HL-60 (cell line): ENCODE results near the gene PTDSS2.

ENCODE experiments used
- DNase-seq, 2 experiments: peaks; one replicate each; pipeline ENCODE4 v3.0.0-alpha.2; 2010 to 2020; ENCODE audit warnings: low read depth in 1 of 2, low spot score in 1 of 2
- H3K27ac ChIP-seq: fragments of 250-450 bp; sonication (Bioruptor Pico); replicated peaks from 2 replicates; pipeline ENCODE4 v1.5.1; 2020; ENCODE audit warnings: mild to moderate bottlenecking, moderate library complexity
- H3K27me3 ChIP-seq: fragments of 250-450 bp; sonication (Bioruptor Pico); 2 replicates; pipeline ENCODE4 v1.5.1; 2021; ENCODE audit warnings: mild to moderate bottlenecking, moderate library complexity; ENCODE audit not compliant: insufficient read depth, poor library complexity, severe bottlenecking
- H3K4me3 ChIP-seq: replicated peaks from 2 replicates; pipeline ENCODE4 v1.5.1; 2011; ENCODE audit warnings: mild to moderate bottlenecking, control low read depth, low read length; ENCODE audit not compliant: insufficient read depth
- GABPA ChIP-seq: IDR thresholded peaks from 2 replicates; pipeline ENCODE4 v1.6.1; 2012; ENCODE audit warnings: low read depth
- POLR2AphosphoS5 ChIP-seq: IDR thresholded peaks from 2 replicates; pipeline ENCODE4 v1.6.1; 2012; ENCODE audit warnings: low read depth
- SPI1 ChIP-seq: IDR thresholded peaks from 2 replicates; pipeline ENCODE4 v1.6.1; 2012; ENCODE audit warnings: low read depth, mild to moderate bottlenecking, borderline replicate concordance
- TF ChIP-seq, protein P1 (sequence below): IDR thresholded peaks from one replicate; pipeline ENCODE4 v1.5.1; 2011; ENCODE audit warnings: low read length, control low read depth, inconsistent platforms; ENCODE audit not compliant: insufficient read depth
- TF ChIP-seq, protein P2 (sequence below): IDR thresholded peaks from 2 replicates; pipeline ENCODE4 v1.6.1; 2012; ENCODE audit warnings: low read depth; ENCODE audit not compliant: insufficient replicate concordance

Gene PTDSS2

GRCh38 chr11:495537-495931 lies 45.5 kb downstream of the PTDSS2 start:
- TF ChIP-seq SPI1 (no peak), GABPA (no peak), POLR2AphosphoS5 (no peak)
- TF ChIP-seq, protein P1, sequence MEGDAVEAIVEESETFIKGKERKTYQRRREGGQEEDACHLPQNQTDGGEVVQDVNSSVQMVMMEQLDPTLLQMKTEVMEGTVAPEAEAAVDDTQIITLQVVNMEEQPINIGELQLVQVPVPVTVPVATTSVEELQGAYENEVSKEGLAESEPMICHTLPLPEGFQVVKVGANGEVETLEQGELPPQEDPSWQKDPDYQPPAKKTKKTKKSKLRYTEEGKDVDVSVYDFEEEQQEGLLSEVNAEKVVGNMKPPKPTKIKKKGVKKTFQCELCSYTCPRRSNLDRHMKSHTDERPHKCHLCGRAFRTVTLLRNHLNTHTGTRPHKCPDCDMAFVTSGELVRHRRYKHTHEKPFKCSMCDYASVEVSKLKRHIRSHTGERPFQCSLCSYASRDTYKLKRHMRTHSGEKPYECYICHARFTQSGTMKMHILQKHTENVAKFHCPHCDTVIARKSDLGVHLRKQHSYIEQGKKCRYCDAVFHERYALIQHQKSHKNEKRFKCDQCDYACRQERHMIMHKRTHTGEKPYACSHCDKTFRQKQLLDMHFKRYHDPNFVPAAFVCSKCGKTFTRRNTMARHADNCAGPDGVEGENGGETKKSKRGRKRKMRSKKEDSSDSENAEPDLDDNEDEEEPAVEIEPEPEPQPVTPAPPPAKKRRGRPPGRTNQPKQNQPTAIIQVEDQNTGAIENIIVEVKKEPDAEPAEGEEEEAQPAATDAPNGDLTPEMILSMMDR: no peak
- TF ChIP-seq, protein P2, sequence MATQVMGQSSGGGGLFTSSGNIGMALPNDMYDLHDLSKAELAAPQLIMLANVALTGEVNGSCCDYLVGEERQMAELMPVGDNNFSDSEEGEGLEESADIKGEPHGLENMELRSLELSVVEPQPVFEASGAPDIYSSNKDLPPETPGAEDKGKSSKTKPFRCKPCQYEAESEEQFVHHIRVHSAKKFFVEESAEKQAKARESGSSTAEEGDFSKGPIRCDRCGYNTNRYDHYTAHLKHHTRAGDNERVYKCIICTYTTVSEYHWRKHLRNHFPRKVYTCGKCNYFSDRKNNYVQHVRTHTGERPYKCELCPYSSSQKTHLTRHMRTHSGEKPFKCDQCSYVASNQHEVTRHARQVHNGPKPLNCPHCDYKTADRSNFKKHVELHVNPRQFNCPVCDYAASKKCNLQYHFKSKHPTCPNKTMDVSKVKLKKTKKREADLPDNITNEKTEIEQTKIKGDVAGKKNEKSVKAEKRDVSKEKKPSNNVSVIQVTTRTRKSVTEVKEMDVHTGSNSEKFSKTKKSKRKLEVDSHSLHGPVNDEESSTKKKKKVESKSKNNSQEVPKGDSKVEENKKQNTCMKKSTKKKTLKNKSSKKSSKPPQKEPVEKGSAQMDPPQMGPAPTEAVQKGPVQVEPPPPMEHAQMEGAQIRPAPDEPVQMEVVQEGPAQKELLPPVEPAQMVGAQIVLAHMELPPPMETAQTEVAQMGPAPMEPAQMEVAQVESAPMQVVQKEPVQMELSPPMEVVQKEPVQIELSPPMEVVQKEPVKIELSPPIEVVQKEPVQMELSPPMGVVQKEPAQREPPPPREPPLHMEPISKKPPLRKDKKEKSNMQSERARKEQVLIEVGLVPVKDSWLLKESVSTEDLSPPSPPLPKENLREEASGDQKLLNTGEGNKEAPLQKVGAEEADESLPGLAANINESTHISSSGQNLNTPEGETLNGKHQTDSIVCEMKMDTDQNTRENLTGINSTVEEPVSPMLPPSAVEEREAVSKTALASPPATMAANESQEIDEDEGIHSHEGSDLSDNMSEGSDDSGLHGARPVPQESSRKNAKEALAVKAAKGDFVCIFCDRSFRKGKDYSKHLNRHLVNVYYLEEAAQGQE: no peak
- no peak for DNase-seq
- Histone ChIP-seq H3K27ac (no peak overlapping the region), H3K4me3 (no peak overlapping the region), H3K27me3 (no peaks in the 10 kb centered on the region)

DNA sequence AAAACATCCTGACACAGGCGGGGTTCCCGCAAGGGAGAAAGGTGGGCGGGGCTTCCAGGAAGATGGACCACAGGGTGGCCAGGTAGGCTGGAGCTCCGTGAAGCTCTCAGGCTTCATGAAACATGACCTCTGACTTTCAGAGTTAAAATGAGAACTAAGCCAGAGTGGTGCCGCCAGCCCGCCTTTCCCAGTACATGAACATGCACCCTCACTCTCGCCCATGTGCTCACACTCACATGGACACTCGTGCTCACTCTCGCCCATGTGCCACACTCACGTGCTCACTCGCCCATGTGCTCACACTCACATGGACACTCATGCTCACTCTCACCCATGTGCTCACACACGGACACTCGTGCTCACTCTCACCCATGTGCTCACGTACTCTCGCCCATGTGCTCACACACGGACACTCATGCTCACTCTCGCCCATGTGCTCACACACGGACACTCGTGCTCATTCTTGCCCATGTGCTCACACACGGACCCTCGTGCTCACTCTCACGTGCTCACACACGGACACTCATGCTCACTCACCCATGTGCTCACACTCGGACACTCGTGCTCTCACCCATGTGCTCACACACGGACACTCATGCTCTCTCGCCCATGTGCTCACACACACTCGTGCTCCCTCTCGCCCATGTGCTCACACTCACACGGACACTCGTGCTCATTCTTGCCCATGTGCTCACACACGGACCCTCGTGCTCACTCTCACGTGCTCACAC lies 46.9 kb downstream of the PTDSS2 start:
- Histone ChIP-seq H3K4me3 (no peak overlapping the region), H3K27ac (no peak overlapping the region), H3K27me3 (no peaks in the 10 kb centered on the region)
- TF ChIP-seq GABPA (no peak), POLR2AphosphoS5 (peak; percentile 39), SPI1 (no peak)
- TF ChIP-seq, protein P2: no peak
- TF ChIP-seq, protein P1: no peak
- DNase-seq: no peak

- Histone ChIP-seq H3K27me3 (no peaks in the 10 kb centered on the region), H3K27ac (no peak overlapping the region), H3K4me3 (no peak overlapping the region)
- no peak for DNase-seq
- TF ChIP-seq SPI1: no peak
- TF ChIP-seq POLR2AphosphoS5: peak; percentile 30
- TF ChIP-seq, protein P1: no peak
- TF ChIP-seq, protein P2: no peak
- TF ChIP-seq GABPA: no peak
Measured at GRCh38 chr11:497565-498296, 47.7 kb downstream of the PTDSS2 start.
